GM18526 (cell line): ENCODE measurements around the gene SUSD5.

Experiments used
- POLR2A ChIP-seq: IDR thresholded peaks from 3 replicates; pipeline ENCODE4 v1.6.1; 2011; ENCODE audit not compliant: insufficient read length; ENCODE audit errors: extremely low read depth

The SUSD5 gene

GRCh38 chr3:33141006-33141405 is 77.6 kb downstream of the SUSD5 start:
- no peak for TF ChIP-seq POLR2A

- TF ChIP-seq POLR2A = no peak
Observed at GRCh38 chr3:33139996-33140395, 78.6 kb downstream of the SUSD5 start.

GRCh38 chr3:33137691-33138090 is 80.9 kb downstream of the SUSD5 start:
- TF ChIP-seq POLR2A = no peak

- TF ChIP-seq POLR2A = no peak
Observed at GRCh38 chr3:33134026-33134625, 84.5 kb downstream of the SUSD5 start.

- no peak for TF ChIP-seq POLR2A
Observed at GRCh38 chr3:33132019-33132360, 86.6 kb downstream of the SUSD5 start.

- TF ChIP-seq POLR2A = no peak
Observed at GRCh38 chr3:33131331-33132018, 87.1 kb downstream of the SUSD5 start.

GRCh38 chr3:33130144-33130543 is 88.5 kb downstream of the SUSD5 start:
- TF ChIP-seq POLR2A = no peak

GRCh38 chr3:33128706-33129105 is 89.9 kb downstream of the SUSD5 start:
- no peak for TF ChIP-seq POLR2A

- TF ChIP-seq POLR2A = no peak
Observed at GRCh38 chr3:33125840-33126239, 92.8 kb downstream of the SUSD5 start.

- TF ChIP-seq POLR2A = no peak
Observed at GRCh38 chr3:33124638-33125037, 94.0 kb downstream of the SUSD5 start.

GRCh38 chr3:33122991-33123390 is 95.6 kb downstream of the SUSD5 start:
- no peak for TF ChIP-seq POLR2A

GRCh38 chr3:33119891-33120290 is 98.7 kb downstream of the SUSD5 start:
- no peak for TF ChIP-seq POLR2A

GRCh38 chr3:33117461-33117860 is 101.1 kb downstream of the SUSD5 start:
- no peak for TF ChIP-seq POLR2A

GRCh38 chr3:33115024-33115768 is 103.4 kb downstream of the SUSD5 start:
- TF ChIP-seq POLR2A = no peak

- TF ChIP-seq POLR2A = no peak
Observed at GRCh38 chr3:33114622-33115023, 104.0 kb downstream of the SUSD5 start.
